HCT116 (cell line): Measurements from ENCODE around the gene STARD3. TPM values are rescaled to one million over a fixed set of nuclear protein-coding genes. Genes with fewer than 3 reads are reported as not detected.

ENCODE experiments used
- ATAC-seq: fragments of 200-7000 bp; cut with Tn5 transposase; 2 replicates; pipeline ENCODE4 v1.9.1; 2020; ENCODE audit warnings: mild to moderate bottlenecking, moderate library complexity
- BruUV-seq: library from RNA; stranded (reverse); fragments of 400-500 nt; replicated peaks from 2 replicates; lab custom pipeline; 2021; lab: Mats Ljungman, UMichigan
- CTCF ChIA-PET: fragments of 300-600 bp; sonication (Branson Sonifier 250); formaldehyde crosslinking; loops from one replicate; lab custom pipeline; 2021; ENCODE audit warnings: antibody characterized with exemption; lab: Charles Lee
- POLR2A ChIA-PET: fragments of 300-600, 350-600 bp; sonication (Branson Sonifier 250); formaldehyde crosslinking; loops from one replicate; lab custom pipeline; 2021; ENCODE audit warnings: antibody characterized with exemption; lab: Charles Lee
- RAD21 ChIA-PET, 2 experiments: fragments of 300-600 bp; sonication (Branson Sonifier 250); formaldehyde crosslinking; loops; one replicate each; lab custom pipeline; 2023; ENCODE audit warnings: low total read pairs in 2 of 2; ENCODE audit not compliant: uncharacterized antibody in 2 of 2, unreplicated experiment in 2 of 2, low non-redundant PET in 1 of 2; lab: Charles Lee
- DNase-seq: peaks from one replicate; pipeline ENCODE4 v3.0.0-alpha.2; 2010; ENCODE audit warnings: low read depth, low spot score
- H2AFZ ChIP-seq: fragments of 200-600 bp; shearing (Covaris generic), sonication (generic); 2 replicates; pipeline ENCODE4 v1.6.1; 2017; ENCODE audit warnings: low read depth, mixed run types, mixed read lengths, antibody characterized with exemption, low read length; ENCODE audit not compliant: poor library complexity, severe bottlenecking
- H3K27ac ChIP-seq: 2 replicates; pipeline ENCODE4 v1.5.1; 2012; ENCODE audit warnings: low read depth, low read length
- H3K27me3 ChIP-seq: fragments of 200-600 bp; sonication (generic); 2 replicates; pipeline ENCODE4 v1.6.1; 2016; ENCODE audit warnings: mixed run types, low read length, mixed read lengths; ENCODE audit not compliant: insufficient read depth
- H3K36me3 ChIP-seq, 2 experiments: fragments of 200-500 bp in 1 of 2; fragments of 200-600 bp in 1 of 2; sonication (Bioruptor generic) in 1 of 2; sonication (generic) in 1 of 2; 2 replicates each; pipeline versions ENCODE4 v1.5.1 to v1.6.1; 2014 to 2016; ENCODE audit warnings: low read length in 2 of 2, inconsistent platforms in 1 of 2, mixed read lengths in 1 of 2, mixed run types in 1 of 2; ENCODE audit not compliant: insufficient read depth in 2 of 2, control insufficient read depth in 1 of 2
- H3K4me1 ChIP-seq, 2 experiments: fragments of 200-600 bp in 1 of 2; sonication (generic) in 1 of 2; 2 replicates each; pipeline versions ENCODE4 v1.5.1 to v1.6.1; 2012 to 2017; ENCODE audit warnings: low read length in 2 of 2, inconsistent platforms in 1 of 2, mild to moderate bottlenecking in 1 of 2, mixed read lengths in 1 of 2, mixed run types in 1 of 2, moderate library complexity in 1 of 2; ENCODE audit not compliant: insufficient read depth in 2 of 2, control insufficient read depth in 1 of 2
- H3K4me2 ChIP-seq: fragments of 200-600 bp; sonication (generic); 2 replicates; pipeline ENCODE4 v1.6.1; 2017; ENCODE audit warnings: mixed run types, low read length, mixed read lengths
- H3K4me3 ChIP-seq, 2 experiments: fragments of 200-600 bp in 1 of 2; sonication (generic) in 1 of 2; replicated peaks in 1 of 2; 2 replicates each; pipeline ENCODE4 v1.5.1; 2011 to 2016; ENCODE audit warnings: low read length in 2 of 2, control low read depth in 1 of 2, low read depth in 1 of 2, mild to moderate bottlenecking in 1 of 2, mixed read lengths in 1 of 2, mixed run types in 1 of 2
- H3K79me2 ChIP-seq: fragments of 200-600 bp; sonication (generic); 2 replicates; pipeline ENCODE4 v1.6.1; 2017; ENCODE audit warnings: mild to moderate bottlenecking, mixed run types, low read length, moderate library complexity, mixed read lengths; ENCODE audit not compliant: insufficient read depth
- H3K9ac ChIP-seq: fragments of 200-600 bp; sonication (generic); 2 replicates; pipeline ENCODE4 v1.6.1; 2016; ENCODE audit warnings: low read length, mixed read lengths
- H3K9me2 ChIP-seq: fragments of 200-600 bp; sonication (generic), shearing (Covaris generic); 2 replicates; pipeline ENCODE4 v1.6.1; 2017; ENCODE audit warnings: mixed run types, mild to moderate bottlenecking, moderate library complexity; ENCODE audit not compliant: insufficient read depth
- H3K9me3 ChIP-seq, 2 experiments: fragments of 200-500 bp in 1 of 2; fragments of 200-600 bp in 1 of 2; sonication (Bioruptor generic) in 1 of 2; sonication (generic) in 1 of 2; 2 replicates each; pipeline ENCODE4 v1.6.1; 2014 to 2017; ENCODE audit warnings: low read length in 2 of 2, mixed read lengths in 2 of 2, inconsistent platforms in 1 of 2, low read depth in 1 of 2, mild to moderate bottlenecking in 1 of 2, mixed run types in 1 of 2, moderate library complexity in 1 of 2; ENCODE audit not compliant: control insufficient read depth in 1 of 2, insufficient read depth in 1 of 2
- H4K20me1 ChIP-seq: fragments of 200-600 bp; sonication (generic), shearing (Covaris generic); 2 replicates; pipeline ENCODE4 v1.6.1; 2017; ENCODE audit warnings: mixed run types, mild to moderate bottlenecking, moderate library complexity; ENCODE audit not compliant: insufficient read depth
- ATF3 ChIP-seq: IDR thresholded peaks from 2 replicates; pipeline ENCODE4 v1.6.1; 2012
- CEBPB ChIP-seq: IDR thresholded peaks from 2 replicates; pipeline ENCODE4 v1.6.1; 2012; ENCODE audit warnings: low read depth
- ELF1 ChIP-seq: IDR thresholded peaks from 2 replicates; pipeline ENCODE4 v1.6.1; 2012; ENCODE audit warnings: low read depth, borderline replicate concordance
- EZH2 ChIP-seq: fragments of 200-600 bp; sonication (generic); IDR thresholded peaks from 2 replicates; pipeline ENCODE4 v1.6.1; 2017; ENCODE audit warnings: antibody characterized with exemption, mixed run types
- EZH2phosphoT487 ChIP-seq: fragments of 200-600 bp; IDR thresholded peaks from 2 replicates; pipeline ENCODE4 v1.6.1; 2018; ENCODE audit warnings: antibody characterized with exemption, borderline replicate concordance
- FOSL1 ChIP-seq: IDR thresholded peaks from 2 replicates; pipeline ENCODE4 v1.6.1; 2012; ENCODE audit warnings: low read depth
- JUND ChIP-seq: IDR thresholded peaks from 2 replicates; pipeline ENCODE4 v1.6.1; 2012
- REST ChIP-seq: IDR thresholded peaks from 2 replicates; pipeline ENCODE4 v1.6.1; 2012; ENCODE audit warnings: low read depth
- SIN3A ChIP-seq: IDR thresholded peaks from 2 replicates; pipeline ENCODE4 v1.6.1; 2012; ENCODE audit warnings: low read depth
- SP1 ChIP-seq: IDR thresholded peaks from 2 replicates; pipeline ENCODE4 v1.6.1; 2012; ENCODE audit warnings: low read depth
- SRF ChIP-seq: IDR thresholded peaks from 2 replicates; pipeline ENCODE4 v1.6.1; 2012; ENCODE audit warnings: low read depth
- TCF7L2 ChIP-seq: IDR thresholded peaks from 2 replicates; pipeline ENCODE4 v1.7.0; 2011; ENCODE audit warnings: borderline replicate concordance, inconsistent platforms; ENCODE audit not compliant: insufficient read depth, insufficient read length; ENCODE audit errors: extremely low read depth
- YY1 ChIP-seq: IDR thresholded peaks from 2 replicates; pipeline ENCODE4 v1.6.1; 2011; ENCODE audit warnings: low read length, low read depth, moderate library complexity, mild to moderate bottlenecking; ENCODE audit not compliant: insufficient replicate concordance; ENCODE audit errors: extremely low read depth
- ZNF274 ChIP-seq: fragments of 200-500 bp; sonication (Bioruptor generic); IDR thresholded peaks from 2 replicates; pipeline ENCODE4 v1.6.1; 2014; ENCODE audit warnings: mild to moderate bottlenecking, low read depth, low read length, inconsistent platforms
- intact Hi-C: fragments of 100-400 bp; cut with micrococcal nuclease; formaldehyde crosslinking; loops from 2 replicates; pipeline ENCODE4 v1.10.0; 2022
- total RNA-seq: library from RNA; stranded (reverse); gene quantifications from one replicate; pipeline ENCODE4 v1.2.1, GENCODE V29; 2021; ENCODE audit not compliant: unreplicated experiment
- TF ChIP-seq, protein P1 (sequence below), 3 experiments: fragments of 200-600 bp in 1 of 3; sonication (generic) in 1 of 3; IDR thresholded peaks in 2 of 3; conservative IDR thresholded peaks in 1 of 3; 2 replicates each; pipeline ENCODE4 v1.5.1; 2012 to 2017; ENCODE audit warnings: low read depth in 2 of 3, low read length in 2 of 3, antibody characterized with exemption in 1 of 3, borderline replicate concordance in 1 of 3, control low read depth in 1 of 3, mild to moderate bottlenecking in 1 of 3, mixed read lengths in 1 of 3, mixed run types in 1 of 3, moderate library complexity in 1 of 3; ENCODE audit not compliant: insufficient read depth in 1 of 3
- TF ChIP-seq, protein P2 (sequence below): IDR thresholded peaks from 2 replicates; pipeline ENCODE4 v1.6.1; 2011; ENCODE audit warnings: mild to moderate bottlenecking, low read length, moderate library complexity; ENCODE audit not compliant: insufficient replicate concordance; ENCODE audit errors: extremely low read depth
- TF ChIP-seq, protein P3 (sequence below): IDR thresholded peaks from 2 replicates; pipeline ENCODE4 v1.6.1; 2012

Gene STARD3
- total RNA-seq, 1 experiment from 2014 or later: 73.9 TPM

- CTCF ChIA-PET: interaction anchor here (2.2 to 8.3 kb wide), 3 partner anchors 7 to 24 kb away, joined by 8 to 157 read pairs (median 12); no protein-coding TSS in a partner anchor
- POLR2A ChIA-PET: no interaction called here
- no TSS peak for BruUV-seq
- Histone ChIP-seq H3K27me3 (no peaks in the 10 kb centered on the region), H2AFZ (no peak overlapping the region), H3K9ac (no peak overlapping the region), H3K9me2 (no peaks in the 10 kb centered on the region), H3K4me3 (no peak overlapping the region), H3K4me1 (peaks cover 37 to 48% of the 10 kb centered on the region in 2 experiments), H3K4me2 (no peak overlapping the region), H4K20me1 (no peaks in the 10 kb centered on the region), H3K27ac (no peak overlapping the region), H3K9me3 (no peaks in the 10 kb centered on the region), H3K36me3 (no peaks in the 10 kb centered on the region), H3K79me2 (no peaks in the 10 kb centered on the region)
- intact Hi-C loops: no loop called here
- ATAC-seq (no peak), DNase-seq (no peak)
- TF ChIP-seq ZNF274 (no peak), EZH2 (no peak), CEBPB (no peak), EZH2phosphoT487 (no peak), SP1 (no peak), ATF3 (no peak), REST (no peak), SIN3A (no peak), SRF (no peak), FOSL1 (no peak), YY1 (no peak), JUND (no peak), TCF7L2 (no peak), ELF1 (no peak)
- TF ChIP-seq, protein P1, sequence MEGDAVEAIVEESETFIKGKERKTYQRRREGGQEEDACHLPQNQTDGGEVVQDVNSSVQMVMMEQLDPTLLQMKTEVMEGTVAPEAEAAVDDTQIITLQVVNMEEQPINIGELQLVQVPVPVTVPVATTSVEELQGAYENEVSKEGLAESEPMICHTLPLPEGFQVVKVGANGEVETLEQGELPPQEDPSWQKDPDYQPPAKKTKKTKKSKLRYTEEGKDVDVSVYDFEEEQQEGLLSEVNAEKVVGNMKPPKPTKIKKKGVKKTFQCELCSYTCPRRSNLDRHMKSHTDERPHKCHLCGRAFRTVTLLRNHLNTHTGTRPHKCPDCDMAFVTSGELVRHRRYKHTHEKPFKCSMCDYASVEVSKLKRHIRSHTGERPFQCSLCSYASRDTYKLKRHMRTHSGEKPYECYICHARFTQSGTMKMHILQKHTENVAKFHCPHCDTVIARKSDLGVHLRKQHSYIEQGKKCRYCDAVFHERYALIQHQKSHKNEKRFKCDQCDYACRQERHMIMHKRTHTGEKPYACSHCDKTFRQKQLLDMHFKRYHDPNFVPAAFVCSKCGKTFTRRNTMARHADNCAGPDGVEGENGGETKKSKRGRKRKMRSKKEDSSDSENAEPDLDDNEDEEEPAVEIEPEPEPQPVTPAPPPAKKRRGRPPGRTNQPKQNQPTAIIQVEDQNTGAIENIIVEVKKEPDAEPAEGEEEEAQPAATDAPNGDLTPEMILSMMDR (IDR thresholded peaks at IDR 0.05 in 2 of 3, conservative IDR thresholded peaks at IDR 0.05 in 1 of 3; ENCODE audit: borderline replicate concordance in 1 of 3, insufficient read depth in 1 of 3, low read depth in 2 of 3, low read length in 2 of 3): no peak
- TF ChIP-seq, protein P2, sequence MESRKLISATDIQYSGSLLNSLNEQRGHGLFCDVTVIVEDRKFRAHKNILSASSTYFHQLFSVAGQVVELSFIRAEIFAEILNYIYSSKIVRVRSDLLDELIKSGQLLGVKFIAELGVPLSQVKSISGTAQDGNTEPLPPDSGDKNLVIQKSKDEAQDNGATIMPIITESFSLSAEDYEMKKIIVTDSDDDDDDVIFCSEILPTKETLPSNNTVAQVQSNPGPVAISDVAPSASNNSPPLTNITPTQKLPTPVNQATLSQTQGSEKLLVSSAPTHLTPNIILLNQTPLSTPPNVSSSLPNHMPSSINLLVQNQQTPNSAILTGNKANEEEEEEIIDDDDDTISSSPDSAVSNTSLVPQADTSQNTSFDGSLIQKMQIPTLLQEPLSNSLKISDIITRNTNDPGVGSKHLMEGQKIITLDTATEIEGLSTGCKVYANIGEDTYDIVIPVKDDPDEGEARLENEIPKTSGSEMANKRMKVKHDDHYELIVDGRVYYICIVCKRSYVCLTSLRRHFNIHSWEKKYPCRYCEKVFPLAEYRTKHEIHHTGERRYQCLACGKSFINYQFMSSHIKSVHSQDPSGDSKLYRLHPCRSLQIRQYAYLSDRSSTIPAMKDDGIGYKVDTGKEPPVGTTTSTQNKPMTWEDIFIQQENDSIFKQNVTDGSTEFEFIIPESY: no peak
- TF ChIP-seq, protein P3, sequence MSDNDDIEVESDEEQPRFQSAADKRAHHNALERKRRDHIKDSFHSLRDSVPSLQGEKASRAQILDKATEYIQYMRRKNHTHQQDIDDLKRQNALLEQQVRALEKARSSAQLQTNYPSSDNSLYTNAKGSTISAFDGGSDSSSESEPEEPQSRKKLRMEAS: no peak
- RAD21 ChIA-PET: no interaction called here
Observed at GRCh38 chr17:39629494-39629880, 7.5 kb upstream of the STARD3 start.
